Keratinocyte (primary cell): ENCODE results near the gene CDK13. TPM values are rescaled to one million over a fixed set of nuclear protein-coding genes. Genes with fewer than 3 reads are reported as not detected.

Experiments used
- DNase-seq: peaks from one replicate; pipeline ENCODE4 v3.0.0-alpha.2; 2011; ENCODE audit warnings: low read depth, missing footprints, low spot score
- FAIRE-seq: peaks from 2 replicates; lab custom pipeline; 2011; peaks lifted over from hg19 to GRCh38; lab: Jason Lieb, UNC
- H2AFZ ChIP-seq: 2 replicates; pipeline ENCODE4 v1.6.0; 2012; ENCODE audit warnings: low read length, control low read depth, inconsistent platforms; ENCODE audit not compliant: control insufficient read depth
- H3K27ac ChIP-seq: 2 replicates; pipeline ENCODE4 v1.5.1; 2011; ENCODE audit warnings: low read length; ENCODE audit not compliant: control insufficient read depth, insufficient read depth
- H3K27me3 ChIP-seq: 3 replicates; pipeline ENCODE4 v1.6.0; 2011; ENCODE audit warnings: low read length; ENCODE audit not compliant: control insufficient read depth, insufficient read depth; ENCODE audit errors: extremely low read depth
- H3K36me3 ChIP-seq, 2 experiments: 2 replicates in 1 of 2; 3 replicates in 1 of 2; pipeline ENCODE4 v1.5.1; 2011; ENCODE audit warnings: low read length in 2 of 2, mild to moderate bottlenecking in 1 of 2; ENCODE audit not compliant: control insufficient read depth in 2 of 2, insufficient read depth in 2 of 2; ENCODE audit errors: extremely low read depth in 1 of 2
- H3K4me1 ChIP-seq: 3 replicates; pipeline ENCODE4 v1.5.1; 2011; ENCODE audit warnings: low read length; ENCODE audit not compliant: control insufficient read depth, insufficient read depth; ENCODE audit errors: extremely low read depth
- H3K4me2 ChIP-seq: 3 replicates; pipeline ENCODE4 v1.6.0; 2011; ENCODE audit warnings: low read depth, low read length; ENCODE audit not compliant: control insufficient read depth, insufficient read depth; ENCODE audit errors: extremely low read depth
- H3K4me3 ChIP-seq, 3 experiments: fragments of 200-600 bp in 1 of 3; sonication (generic) in 1 of 3; 2 replicates in 2 of 3; 3 replicates in 1 of 3; pipeline ENCODE4 v1.5.1; 2011 to 2016; ENCODE audit warnings: low read length in 3 of 3, mild to moderate bottlenecking in 3 of 3, control low read depth in 2 of 3, inconsistent platforms in 1 of 3, low read depth in 1 of 3, mixed read lengths in 1 of 3, mixed run types in 1 of 3, moderate library complexity in 1 of 3; ENCODE audit not compliant: control insufficient read depth in 2 of 3, insufficient read depth in 2 of 3; ENCODE audit errors: extremely low read depth in 1 of 3
- H3K79me2 ChIP-seq: 2 replicates; pipeline ENCODE4 v1.6.0; 2012; ENCODE audit warnings: low read length; ENCODE audit not compliant: control insufficient read depth, insufficient read depth
- H3K9ac ChIP-seq: 3 replicates; pipeline ENCODE4 v1.6.0; 2011; ENCODE audit warnings: low read length; ENCODE audit not compliant: control insufficient read depth, insufficient read depth; ENCODE audit errors: extremely low read depth
- H3K9me1 ChIP-seq: 3 replicates; pipeline ENCODE4 v1.6.0; 2011; ENCODE audit warnings: low read length; ENCODE audit not compliant: control insufficient read depth, insufficient read depth; ENCODE audit errors: extremely low read depth
- H3K9me3 ChIP-seq: 2 replicates; pipeline ENCODE4 v1.5.1; 2012; ENCODE audit warnings: low read depth, low read length; ENCODE audit not compliant: control insufficient read depth
- H4K20me1 ChIP-seq: 3 replicates; pipeline ENCODE4 v1.6.0; 2011; ENCODE audit warnings: low read length; ENCODE audit not compliant: control insufficient read depth, insufficient read depth; ENCODE audit errors: extremely low read depth
- EZH2 ChIP-seq: IDR thresholded peaks from one replicate; pipeline ENCODE4 v1.6.1; 2012; ENCODE audit warnings: inconsistent platforms, mild to moderate bottlenecking, low read length, moderate library complexity
- dilution Hi-C: fragments of 300-500 bp; cut with MboI; formaldehyde crosslinking; loops from one replicate; pipeline ENCODE4 v1.7.0; 2020; ENCODE audit warnings: low sequenced_read_pairs; ENCODE audit not compliant: extremely low pct_ligation_motif_present
- polyA plus RNA-seq, 5 experiments: library from polyadenylated mRNA; depleted of rRNA in 3 of 5; stranded (reverse) in 3 of 5; stranded (forward) in 1 of 5; unstranded in 1 of 5; fragments of >200 nt; gene quantifications; 1 replicate in 1 of 5; 2 replicates in 3 of 5; 3 replicates in 1 of 5; pipeline versions ENCODE4 v1.2.1 to v1.2.3, GENCODE V29; 2011 to 2012; ENCODE audit warnings: missing spikeins in 2 of 5, low read depth in 1 of 5, low replicate concordance in 1 of 5
- TF ChIP-seq, protein P1 (sequence below), 3 experiments: IDR thresholded peaks in 1 of 3; conservative IDR thresholded peaks in 1 of 3; optimal IDR thresholded peaks in 1 of 3; 2 replicates in 2 of 3; 3 replicates in 1 of 3; pipeline versions ENCODE3 to v1.5.1; 2011; ENCODE audit warnings: low read length in 3 of 3, mild to moderate bottlenecking in 3 of 3, moderate library complexity in 2 of 3, control low read depth in 1 of 3, inconsistent platforms in 1 of 3; ENCODE audit not compliant: insufficient read depth in 2 of 3; ENCODE audit errors: extremely low read depth in 1 of 3

Gene CDK13
- polyA plus RNA-seq, 1 donor (not counting 4 experiments of a cell fraction or from before 2014, with no cell fraction given), result 25.4 TPM

- Histone ChIP-seq H3K36me3 (no peaks in the 10 kb centered on the region), H3K27ac (no peak overlapping the region), H3K4me1 (no peaks in the 10 kb centered on the region), H2AFZ (no peak overlapping the region), H3K9ac (no peak overlapping the region), H3K27me3 (no peaks in the 10 kb centered on the region), H3K4me3 (no peak overlapping the region), H4K20me1 (peaks cover 3% of the 10 kb centered on the region), H3K4me2 (no peak overlapping the region), H3K79me2 (peaks cover 89% of the 10 kb centered on the region), H3K9me3 (no peaks in the 10 kb centered on the region), H3K9me1 (no peaks in the 10 kb centered on the region)
- no peak for TF ChIP-seq EZH2
- TF ChIP-seq, protein P1, sequence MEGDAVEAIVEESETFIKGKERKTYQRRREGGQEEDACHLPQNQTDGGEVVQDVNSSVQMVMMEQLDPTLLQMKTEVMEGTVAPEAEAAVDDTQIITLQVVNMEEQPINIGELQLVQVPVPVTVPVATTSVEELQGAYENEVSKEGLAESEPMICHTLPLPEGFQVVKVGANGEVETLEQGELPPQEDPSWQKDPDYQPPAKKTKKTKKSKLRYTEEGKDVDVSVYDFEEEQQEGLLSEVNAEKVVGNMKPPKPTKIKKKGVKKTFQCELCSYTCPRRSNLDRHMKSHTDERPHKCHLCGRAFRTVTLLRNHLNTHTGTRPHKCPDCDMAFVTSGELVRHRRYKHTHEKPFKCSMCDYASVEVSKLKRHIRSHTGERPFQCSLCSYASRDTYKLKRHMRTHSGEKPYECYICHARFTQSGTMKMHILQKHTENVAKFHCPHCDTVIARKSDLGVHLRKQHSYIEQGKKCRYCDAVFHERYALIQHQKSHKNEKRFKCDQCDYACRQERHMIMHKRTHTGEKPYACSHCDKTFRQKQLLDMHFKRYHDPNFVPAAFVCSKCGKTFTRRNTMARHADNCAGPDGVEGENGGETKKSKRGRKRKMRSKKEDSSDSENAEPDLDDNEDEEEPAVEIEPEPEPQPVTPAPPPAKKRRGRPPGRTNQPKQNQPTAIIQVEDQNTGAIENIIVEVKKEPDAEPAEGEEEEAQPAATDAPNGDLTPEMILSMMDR (optimal IDR thresholded peaks at IDR 0.05 in 1 of 3, IDR thresholded peaks at IDR 0.05 in 1 of 3, conservative IDR thresholded peaks at IDR 0.05 in 1 of 3; ENCODE audit: extremely low read depth in 1 of 3, insufficient read depth in 2 of 3, low read length in 3 of 3), result no peak
- DNase-seq, result no peak
- dilution Hi-C loops, result no loop called here
- FAIRE-seq, result no peak
These were observed 8.0 kb downstream of the CDK13 start for GRCh38 chr7:39958038-39958437.

DNA sequence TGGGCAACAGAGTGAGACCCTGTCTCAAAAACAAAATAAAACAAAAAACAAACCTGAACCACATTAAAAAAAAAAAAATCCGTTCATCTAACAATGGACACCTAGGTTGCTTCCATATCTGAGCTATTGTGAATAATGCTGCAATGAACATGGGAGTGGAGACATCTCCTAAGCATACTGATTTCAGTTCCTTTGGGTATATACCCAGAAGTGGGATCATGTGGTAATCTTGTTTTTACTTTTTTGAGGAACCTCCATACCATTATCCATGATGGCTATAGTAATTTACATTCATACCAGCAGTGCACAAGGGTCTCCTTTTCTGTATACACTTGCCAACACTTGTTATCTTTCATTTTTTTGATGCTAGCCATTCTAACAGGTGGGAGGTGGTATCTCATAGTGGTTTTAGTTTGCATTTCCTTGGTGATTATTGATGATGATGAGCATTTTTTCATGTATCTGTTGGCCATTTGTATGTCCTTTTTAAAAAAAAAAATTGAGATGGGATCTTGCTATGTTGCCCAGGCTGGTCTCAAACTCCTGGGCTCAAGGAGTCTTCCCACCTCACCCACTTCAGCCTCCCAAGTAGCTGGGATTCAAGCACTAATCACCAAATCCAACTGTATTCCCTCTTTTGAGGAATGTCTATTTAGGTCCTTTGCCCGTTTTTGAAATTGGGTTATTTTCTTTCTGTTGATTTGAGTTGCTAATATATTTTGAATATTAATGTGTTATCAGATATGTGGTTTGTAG, 17.5 kb downstream of the CDK13 start:
- no peak for FAIRE-seq
- dilution Hi-C loops, result no loop called here
- no peak for TF ChIP-seq EZH2
- TF ChIP-seq, protein P1 (optimal IDR thresholded peaks at IDR 0.05 in 1 of 3, IDR thresholded peaks at IDR 0.05 in 1 of 3, conservative IDR thresholded peaks at IDR 0.05 in 1 of 3; ENCODE audit: extremely low read depth in 1 of 3, insufficient read depth in 2 of 3, low read length in 3 of 3), result no peak
- Histone ChIP-seq H3K4me1 (peaks cover 13% of the 10 kb centered on the region), H3K9me1 (peaks cover 5% of the 10 kb centered on the region), H3K79me2 (peaks cover 69% of the 10 kb centered on the region), H2AFZ (no peak overlapping the region), H3K27me3 (no peaks in the 10 kb centered on the region), H3K9ac (no peak overlapping the region), H3K4me3 (no peak overlapping the region), H3K9me3 (no peaks in the 10 kb centered on the region), H4K20me1 (peaks cover 3% of the 10 kb centered on the region), H3K27ac (no peak overlapping the region), H3K36me3 (no peaks in the 10 kb centered on the region), H3K4me2 (no peak overlapping the region)
- DNase-seq, result no peak
